ENCODE data around the gene KANSL1L. TPM values are rescaled to one million over a fixed set of nuclear protein-coding genes. Genes with fewer than 3 reads are reported as not detected.

Gene KANSL1L
- total RNA-seq, 1 donor: 38.0 TPM

DNA sequence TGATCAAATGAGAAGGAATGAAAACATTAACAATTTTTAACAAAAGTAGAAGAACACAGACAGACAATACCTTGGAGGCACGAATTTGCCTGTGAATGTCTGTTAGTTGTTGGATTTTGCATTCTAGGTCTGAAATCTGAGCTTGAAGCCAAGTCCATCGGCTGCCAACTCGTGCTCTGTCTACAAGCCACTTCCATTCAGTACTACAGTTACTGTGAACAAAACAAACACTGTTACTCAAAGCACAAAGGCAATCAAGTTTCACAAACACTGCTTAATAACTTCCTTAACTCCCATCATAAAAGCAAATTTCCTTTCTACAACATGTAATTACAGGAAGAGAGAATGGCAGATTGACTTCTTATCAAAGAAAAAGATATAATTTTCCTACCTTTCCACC lies 42.2 kb downstream of the KANSL1L start:
- no peaks in the 10 kb centered on the region for H3K79me2 ChIP-seq (ENCODE audit: insufficient read depth, low read length)
- no peaks in the 10 kb centered on the region for H3K4me1 ChIP-seq (ENCODE audit: insufficient read depth, low read length)
- H3K4me2 ChIP-seq (ENCODE audit: insufficient read depth, low read length): no peak overlapping the region
- no peaks in the 10 kb centered on the region for H3K36me3 ChIP-seq (ENCODE audit: insufficient read depth, low read length)
- H4K20me1 ChIP-seq (ENCODE audit: insufficient read depth, low read length): no peaks in the 10 kb centered on the region
- no peaks in the 10 kb centered on the region for H3K27me3 ChIP-seq (ENCODE audit: insufficient read depth, low read length)
- TF ChIP-seq, protein P1, sequence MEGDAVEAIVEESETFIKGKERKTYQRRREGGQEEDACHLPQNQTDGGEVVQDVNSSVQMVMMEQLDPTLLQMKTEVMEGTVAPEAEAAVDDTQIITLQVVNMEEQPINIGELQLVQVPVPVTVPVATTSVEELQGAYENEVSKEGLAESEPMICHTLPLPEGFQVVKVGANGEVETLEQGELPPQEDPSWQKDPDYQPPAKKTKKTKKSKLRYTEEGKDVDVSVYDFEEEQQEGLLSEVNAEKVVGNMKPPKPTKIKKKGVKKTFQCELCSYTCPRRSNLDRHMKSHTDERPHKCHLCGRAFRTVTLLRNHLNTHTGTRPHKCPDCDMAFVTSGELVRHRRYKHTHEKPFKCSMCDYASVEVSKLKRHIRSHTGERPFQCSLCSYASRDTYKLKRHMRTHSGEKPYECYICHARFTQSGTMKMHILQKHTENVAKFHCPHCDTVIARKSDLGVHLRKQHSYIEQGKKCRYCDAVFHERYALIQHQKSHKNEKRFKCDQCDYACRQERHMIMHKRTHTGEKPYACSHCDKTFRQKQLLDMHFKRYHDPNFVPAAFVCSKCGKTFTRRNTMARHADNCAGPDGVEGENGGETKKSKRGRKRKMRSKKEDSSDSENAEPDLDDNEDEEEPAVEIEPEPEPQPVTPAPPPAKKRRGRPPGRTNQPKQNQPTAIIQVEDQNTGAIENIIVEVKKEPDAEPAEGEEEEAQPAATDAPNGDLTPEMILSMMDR (IDR thresholded peaks at IDR 0.05; ENCODE audit: extremely low read depth, low read depth, low read length): no peak
- no peaks in the 10 kb centered on the region for H3K9me3 ChIP-seq (ENCODE audit: low read depth, low read length)
- H3K27ac ChIP-seq (ENCODE audit: low read depth, low read length): no peak overlapping the region
- no peak overlapping the region for H2AFZ ChIP-seq (ENCODE audit: low read length)
- H3K4me3 ChIP-seq (ENCODE audit: insufficient read depth, low read length): no peak overlapping the region
- no peak for DNase-seq (ENCODE audit: insufficient read length, low spot score, missing footprints)

GRCh38 chr2:210113614-210114235 lies 57.5 kb downstream of the KANSL1L start:
- Histone ChIP-seq H2AFZ (ENCODE audit: low read length) (no peak overlapping the region), H3K27ac (ENCODE audit: low read depth, low read length) (no peak overlapping the region), H3K36me3 (ENCODE audit: insufficient read depth, low read length) (no peaks in the 10 kb centered on the region), H3K27me3 (ENCODE audit: insufficient read depth, low read length) (no peaks in the 10 kb centered on the region), H3K79me2 (ENCODE audit: insufficient read depth, low read length) (no peaks in the 10 kb centered on the region), H3K4me2 (ENCODE audit: insufficient read depth, low read length) (no peak overlapping the region), H3K4me3 (ENCODE audit: insufficient read depth, low read length) (no peak overlapping the region), H3K9me3 (ENCODE audit: low read depth, low read length) (no peaks in the 10 kb centered on the region), H4K20me1 (ENCODE audit: insufficient read depth, low read length) (no peaks in the 10 kb centered on the region), H3K4me1 (ENCODE audit: insufficient read depth, low read length) (no peaks in the 10 kb centered on the region)
- no peak for DNase-seq (ENCODE audit: insufficient read length, low spot score, missing footprints)
- TF ChIP-seq, protein P1 (IDR thresholded peaks at IDR 0.05; ENCODE audit: extremely low read depth, low read depth, low read length): no peak

DNA sequence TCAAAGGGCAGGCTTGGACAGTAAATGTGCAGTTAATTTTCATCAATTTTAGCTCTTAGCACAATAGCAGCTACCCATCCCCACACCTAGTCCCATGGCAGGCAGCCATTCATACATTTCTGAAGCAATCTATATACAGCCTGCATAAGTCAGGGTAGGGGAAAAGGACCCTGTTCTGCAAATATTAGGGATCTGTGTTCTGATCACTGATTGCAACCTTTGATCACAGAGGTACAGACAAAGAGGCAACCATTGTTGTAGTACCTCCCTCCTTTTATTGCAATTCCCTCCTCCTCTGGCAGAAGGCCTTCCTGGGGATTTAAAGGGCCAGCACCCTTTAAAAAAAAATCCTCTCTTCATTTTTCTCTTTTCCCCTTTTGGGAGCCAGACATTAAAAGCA lies 58.3 kb downstream of the KANSL1L start:
- TF ChIP-seq, protein P1 (IDR thresholded peaks at IDR 0.05; ENCODE audit: extremely low read depth, low read depth, low read length): no peak
- no peak overlapping the region for H3K4me3 ChIP-seq (ENCODE audit: insufficient read depth, low read length)
- H3K79me2 ChIP-seq (ENCODE audit: insufficient read depth, low read length): no peaks in the 10 kb centered on the region
- H3K4me1 ChIP-seq (ENCODE audit: insufficient read depth, low read length): no peaks in the 10 kb centered on the region
- H3K36me3 ChIP-seq (ENCODE audit: insufficient read depth, low read length): no peaks in the 10 kb centered on the region
- H2AFZ ChIP-seq (ENCODE audit: low read length): no peak overlapping the region
- H3K4me2 ChIP-seq (ENCODE audit: insufficient read depth, low read length): no peak overlapping the region
- DNase-seq (ENCODE audit: insufficient read length, low spot score, missing footprints): no peak
- no peaks in the 10 kb centered on the region for H3K9me3 ChIP-seq (ENCODE audit: low read depth, low read length)
- no peaks in the 10 kb centered on the region for H4K20me1 ChIP-seq (ENCODE audit: insufficient read depth, low read length)
- no peak overlapping the region for H3K27ac ChIP-seq (ENCODE audit: low read depth, low read length)
- H3K27me3 ChIP-seq (ENCODE audit: insufficient read depth, low read length): no peaks in the 10 kb centered on the region

DNA sequence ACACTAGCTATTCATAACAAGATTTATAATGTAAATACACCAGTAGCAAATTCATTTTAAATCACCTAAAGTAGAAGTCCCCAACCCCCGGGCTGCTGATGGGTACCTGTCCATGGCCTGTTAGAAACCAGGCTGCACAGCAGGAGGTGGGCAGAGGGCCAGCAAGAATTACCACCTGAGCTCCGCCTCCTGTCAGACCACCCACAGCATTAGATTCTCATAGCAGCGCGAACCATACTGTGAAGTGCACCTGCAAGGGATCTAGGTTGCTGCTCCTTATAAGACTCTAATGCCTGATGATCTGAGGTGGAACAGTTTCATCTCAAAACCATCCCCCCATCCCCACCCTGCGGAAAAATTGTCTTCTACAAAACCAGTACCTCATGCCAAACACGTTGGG lies 71.3 kb downstream of the KANSL1L start:
- H3K9me3 ChIP-seq (ENCODE audit: low read depth, low read length): no peaks in the 10 kb centered on the region

More for the DNA sequence above, 71.3 kb downstream of the KANSL1L start:
- no peak overlapping the region for H3K4me3 ChIP-seq (ENCODE audit: insufficient read depth, low read length)
- H3K27me3 ChIP-seq (ENCODE audit: insufficient read depth, low read length): no peaks in the 10 kb centered on the region
- H2AFZ ChIP-seq (ENCODE audit: low read length): no peak overlapping the region
- H3K4me1 ChIP-seq (ENCODE audit: insufficient read depth, low read length): no peaks in the 10 kb centered on the region
- TF ChIP-seq, protein P1 (IDR thresholded peaks at IDR 0.05; ENCODE audit: extremely low read depth, low read depth, low read length): no peak
- no peaks in the 10 kb centered on the region for H4K20me1 ChIP-seq (ENCODE audit: insufficient read depth, low read length)
- no peak overlapping the region for H3K4me2 ChIP-seq (ENCODE audit: insufficient read depth, low read length)
- H3K36me3 ChIP-seq (ENCODE audit: insufficient read depth, low read length): no peaks in the 10 kb centered on the region
- H3K79me2 ChIP-seq (ENCODE audit: insufficient read depth, low read length): no peaks in the 10 kb centered on the region
- H3K27ac ChIP-seq (ENCODE audit: low read depth, low read length): no peak overlapping the region
- DNase-seq (ENCODE audit: insufficient read length, low spot score, missing footprints): no peak

Measured in osteoblast (primary cell).